ENCODE data around the gene CDK2AP2.

GRCh38 chr11:67495234-67496005 lies 12.5 kb downstream of the CDK2AP2 start:
- TF ChIP-seq CTCF (conservative IDR thresholded peaks at IDR 0.05; ENCODE audit: low read length) (no peak), EZH2phosphoT487 (IDR thresholded peaks at IDR 0.05; ENCODE audit: borderline replicate concordance) (no peak)

Data from Loucy (cell line).